K562 (cell line): ENCODE results near the gene TANGO6. TPM values are rescaled to one million over a fixed set of nuclear protein-coding genes. Genes with fewer than 3 reads are reported as not detected.

Experiments used
- ATAC-seq: fragments of 200-7000 bp; cut with Tn5 transposase; 3 replicates; pipeline ENCODE4 v1.9.1; 2020; ENCODE audit warnings: moderate library complexity
- BruUV-seq: library from RNA; stranded (reverse); fragments of 400-500 nt; replicated peaks from 2 replicates; lab custom pipeline; 2021; lab: Mats Ljungman, UMichigan
- CTCF ChIA-PET: fragments of 300-600 bp; formaldehyde crosslinking; extraction: SDS; loops from one replicate; lab custom pipeline; 2021; ENCODE audit warnings: low intra/inter-chr PET ratio; lab: Yijun Ruan, JAX
- POLR2A ChIA-PET: fragments of 300-600, 350-650 bp; sonication (Branson Sonifier 250); formaldehyde crosslinking; extraction: SDS; loops from one replicate; lab custom pipeline; 2021; ENCODE audit warnings: antibody characterized with exemption, inconsistent platforms; lab: Yijun Ruan, JAX
- DNase-seq, 4 experiments: peaks; one replicate each; pipeline versions ENCODE4 v3.0.0 to v3.0.0-alpha.2; 2011 to 2018; ENCODE audit warnings: low spot score in 3 of 4, mixed read lengths in 3 of 4; ENCODE audit errors: extremely low read depth in 1 of 4
- FAIRE-seq: peaks from 2 replicates; lab custom pipeline; 2011; peaks lifted over from hg19 to GRCh38; lab: Jason Lieb, UNC
- H2AFZ ChIP-seq: 2 replicates; pipeline ENCODE4 v1.6.0; 2011; ENCODE audit warnings: low read depth, low read length, control low read depth, inconsistent platforms
- H3K27ac ChIP-seq: fragments of 200-600 bp; 3 replicates; pipeline ENCODE4 v1.8.0; 2011; ENCODE audit warnings: low read depth, mild to moderate bottlenecking, control low read depth, inconsistent platforms, low read length, moderate library complexity, mixed read lengths; ENCODE audit errors: extremely low read depth
- H3K27me3 ChIP-seq, 2 experiments: fragments of 300-600 bp in 1 of 2; 2 replicates in 1 of 2; 3 replicates in 1 of 2; pipeline versions ENCODE4 v1.6.0 to v1.8.0; 2011; ENCODE audit warnings: inconsistent platforms in 2 of 2, low read length in 2 of 2, mild to moderate bottlenecking in 1 of 2, mixed read lengths in 1 of 2, moderate library complexity in 1 of 2; ENCODE audit not compliant: control insufficient read depth in 2 of 2, insufficient read depth in 2 of 2
- H3K36me3 ChIP-seq: fragments of 300-600 bp; 3 replicates; pipeline ENCODE4 v1.8.0; 2011; ENCODE audit warnings: mild to moderate bottlenecking, low read length, inconsistent platforms; ENCODE audit not compliant: control insufficient read depth, insufficient read depth
- H3K4me1 ChIP-seq, 2 experiments: fragments of 200-600 bp in 1 of 2; replicated peaks in 1 of 2; 2 replicates in 1 of 2; 3 replicates in 1 of 2; pipeline versions ENCODE4 v1.5.1 to v1.8.0; 2011; ENCODE audit warnings: inconsistent platforms in 2 of 2, low read length in 2 of 2, mild to moderate bottlenecking in 1 of 2, mixed read lengths in 1 of 2, moderate library complexity in 1 of 2; ENCODE audit not compliant: control insufficient read depth in 2 of 2, insufficient read depth in 2 of 2
- H3K4me2 ChIP-seq: 2 replicates; pipeline ENCODE4 v1.6.1; 2011; ENCODE audit warnings: low read length, control low read depth, inconsistent platforms, mixed read lengths; ENCODE audit not compliant: insufficient read depth
- H3K4me3 ChIP-seq: fragments of 200-600 bp; sonication (generic), shearing (Covaris generic); 2 replicates; pipeline ENCODE4 v1.5.1; 2016; ENCODE audit warnings: control low read depth, inconsistent platforms
- H3K79me2 ChIP-seq: fragments of 200-600 bp; 3 replicates; pipeline ENCODE4 v1.8.0; 2011; ENCODE audit warnings: low read length, inconsistent platforms; ENCODE audit not compliant: control insufficient read depth, insufficient read depth
- H3K9ac ChIP-seq, 2 experiments: 2 replicates each; pipeline versions ENCODE4 v1.6.0 to v1.6.1; 2011; ENCODE audit warnings: low read depth in 2 of 2, low read length in 2 of 2, control low read depth in 1 of 2, inconsistent platforms in 1 of 2, mild to moderate bottlenecking in 1 of 2, mixed read lengths in 1 of 2; ENCODE audit not compliant: insufficient read depth in 1 of 2
- H3K9me1 ChIP-seq: one replicate; pipeline ENCODE4 v1.6.0; 2011; ENCODE audit warnings: inconsistent platforms, mild to moderate bottlenecking, low read length, moderate library complexity; ENCODE audit not compliant: control insufficient read depth, insufficient read depth
- H3K9me3 ChIP-seq: replicated peaks from 2 replicates; pipeline ENCODE4 v1.5.1; 2011; ENCODE audit warnings: low read depth, low read length, inconsistent platforms; ENCODE audit not compliant: control insufficient read depth, insufficient read depth
- H4K20me1 ChIP-seq: replicated peaks from 2 replicates; pipeline ENCODE4 v1.6.1; 2011; ENCODE audit warnings: low read length, inconsistent platforms, mixed read lengths; ENCODE audit not compliant: control insufficient read depth, insufficient read depth
- ARID1B ChIP-seq: fragments of 450-650 bp; IDR thresholded peaks from 2 replicates; pipeline ENCODE4 v1.6.1; 2016; ENCODE audit warnings: antibody characterized with exemption, mild to moderate bottlenecking, inconsistent platforms
- ELF1 ChIP-seq: fragments of 200-800 bp; sonication (Bioruptor generic); IDR thresholded peaks from 2 replicates; pipeline ENCODE4 v1.6.1; 2016; ENCODE audit warnings: missing genetic modification characterization, missing compliant biosample characterization
- FOXK1 ChIP-seq: sonication (generic); formaldehyde crosslinking; IDR thresholded peaks from 2 replicates; pipeline ENCODE4 v1.8.0; 2022; ENCODE audit warnings: missing genetic modification reagents, mild to moderate bottlenecking, borderline replicate concordance
- HLTF ChIP-seq: fragments of 450-650 bp; IDR thresholded peaks from 2 replicates; pipeline ENCODE4 v1.6.1; 2016
- JUND ChIP-seq, 2 experiments: IDR thresholded peaks; 2 replicates in 1 of 2; 3 replicates in 1 of 2; pipeline ENCODE4 v1.6.1; 2011; ENCODE audit warnings: borderline replicate concordance in 2 of 2, low read depth in 2 of 2, low read length in 2 of 2, improper control_type of control experiment in 1 of 2, missing biosample characterization in 1 of 2, missing genetic modification characterization in 1 of 2, missing genetic modification reagents in 1 of 2
- KLF16 ChIP-seq: IDR thresholded peaks from 2 replicates; pipeline ENCODE4 v1.6.1; 2016; ENCODE audit warnings: antibody characterized with exemption
- MTA1 ChIP-seq: fragments of 450-650 bp; IDR thresholded peaks from 2 replicates; pipeline ENCODE4 v1.6.1; 2017; ENCODE audit warnings: borderline replicate concordance
- RAD21 ChIP-seq, 2 experiments: fragments of 250-450 bp in 1 of 2; fragments of 450-650 bp in 1 of 2; sonication (Bioruptor Pico) in 1 of 2; formaldehyde crosslinking in 1 of 2; IDR thresholded peaks in 1 of 2; conservative IDR thresholded peaks in 1 of 2; 2 replicates each; pipeline versions ENCODE4 v1.4.0 to v1.8.0; 2020 to 2022; ENCODE audit warnings: mild to moderate bottlenecking in 2 of 2, moderate library complexity in 1 of 2
- RBM15 ChIP-seq: fragments of 200-400 bp; formaldehyde crosslinking; IDR thresholded peaks from 2 replicates; pipeline ENCODE4 v1.6.1; 2018; ENCODE audit warnings: mild to moderate bottlenecking, low read length, moderate library complexity; ENCODE audit not compliant: insufficient read depth
- STAG1 ChIP-seq: sonication (generic); formaldehyde crosslinking; IDR thresholded peaks from 2 replicates; pipeline ENCODE4 v1.5.0; 2020; ENCODE audit warnings: missing genetic modification reagents, borderline replicate concordance
- U2AF2 ChIP-seq: fragments of 200-400 bp; formaldehyde crosslinking; optimal IDR thresholded peaks from 2 replicates; pipeline ENCODE3; 2017; ENCODE audit warnings: low read depth, mild to moderate bottlenecking, low read length
- ZNF282 ChIP-seq: sonication (generic); formaldehyde crosslinking; IDR thresholded peaks from 2 replicates; pipeline ENCODE4 v1.8.1; 2023; ENCODE audit warnings: missing genetic modification reagents
- in situ Hi-C: fragments of 300-500 bp; cut with MboI; formaldehyde crosslinking; loops from 4 replicates; pipeline ENCODE4 v1.15.0; 2018; ENCODE audit warnings: inconsistent platforms, mixed read lengths
- intact Hi-C: fragments of 100-400 bp; cut with micrococcal nuclease; formaldehyde crosslinking; loops from 2 replicates; pipeline ENCODE4 v1.14.2; 2022
- polyA plus RNA-seq, 8 experiments: library from polyadenylated mRNA; depleted of rRNA in 4 of 8; stranded (reverse) in 5 of 8; unstranded in 3 of 8; fragments of >200 nt; fragmentation: Nextera tagmentation in 2 of 8; fragmentation: Illumina TruSeq in 1 of 8; extraction: Ambion mirVana in 2 of 8; extraction: Trizol in 1 of 8; gene quantifications; 2 replicates each; pipeline versions ENCODE4 v1.2.1 to v1.2.3, GENCODE V29; 2011 to 2014; ENCODE audit warnings: inconsistent platforms in 1 of 8, missing spikeins in 1 of 8
- total RNA-seq, 7 experiments: library from RNA; depleted of rRNA in 6 of 7; stranded (reverse); fragments of >200 nt in 6 of 7; fragmentation: Illumina TruSeq in 2 of 7; extraction: Trizol in 2 of 7; gene quantifications; 2 replicates each; pipeline versions ENCODE4 v1.2.1 to v1.2.3, GENCODE V29; 2011 to 2021; ENCODE audit warnings: low replicate concordance in 1 of 7
- TF ChIP-seq, protein P1 (sequence below): fragments of 250-450 bp; sonication (Bioruptor Pico); IDR thresholded peaks from 2 replicates; pipeline ENCODE4 v1.8.0; 2021; ENCODE audit warnings: mild to moderate bottlenecking, moderate library complexity
- TF ChIP-seq, protein P2 (sequence below), 3 experiments: IDR thresholded peaks in 2 of 3; conservative IDR thresholded peaks in 1 of 3; 2 replicates each; pipeline ENCODE4 v1.5.1; 2011 to 2012; ENCODE audit warnings: low read length in 3 of 3, mild to moderate bottlenecking in 3 of 3, control low read depth in 2 of 3, improper control_type of control experiment in 1 of 3, inconsistent platforms in 1 of 3, low read depth in 1 of 3, mixed read lengths in 1 of 3, moderate library complexity in 1 of 3; ENCODE audit not compliant: insufficient read depth in 2 of 3

The TANGO6 gene
- total and polyA plus RNA-seq, 9 of the 15 experiments (the other 6 are each of a cell fraction or from before 2014, with no cell fraction given): 1.6 to 15.2 (median 9.6) TPM

DNA sequence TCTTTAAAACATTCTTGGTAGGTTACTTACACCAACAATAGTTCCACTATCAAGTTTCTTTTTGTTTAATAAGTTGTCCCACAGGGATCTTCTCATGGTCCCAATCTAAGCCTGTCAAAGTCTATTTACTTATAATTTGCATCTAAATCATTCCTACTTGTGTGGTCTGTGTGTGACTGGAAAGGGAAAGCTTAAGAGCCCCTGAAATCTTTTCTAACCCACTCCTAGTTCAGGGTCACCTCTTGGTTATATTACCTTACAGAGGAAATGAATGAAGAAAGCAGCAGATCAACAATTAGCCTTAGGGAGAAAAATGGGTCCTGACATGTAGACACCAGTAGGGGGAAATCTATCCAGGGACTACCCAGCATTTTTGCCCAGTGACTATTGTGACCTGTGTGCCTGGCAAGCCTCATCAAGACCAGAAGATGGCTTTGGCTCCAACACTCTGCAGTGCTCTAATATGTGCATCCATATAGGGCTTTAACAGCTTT lies 151.7 kb downstream of the TANGO6 start:
- TF ChIP-seq ELF1 (tag) (no peak), U2AF2 (no peak), HLTF (no peak), KLF16 (no peak), ZNF282 (CRISPR knock-in tag) (no peak), RAD21 (CRISPR knock-in tag; conservative IDR thresholded peaks at IDR 0.05 in 1 of 2, IDR thresholded peaks at IDR 0.05 in 1 of 2) (peak in 1 of 2 experiments; percentile 35; a peak in 1 of 4 replicates), MTA1 (no peak), STAG1 (CRISPR knock-in tag) (no peak), FOXK1 (CRISPR knock-in tag) (no peak), ARID1B (no peak), RBM15 (no peak), JUND (IDR thresholded peaks at IDR 0.05; ENCODE audit: borderline replicate concordance, low read depth, low read length) (no peak), JUND (tag; IDR thresholded peaks at IDR 0.05; ENCODE audit: borderline replicate concordance, low read depth, low read length) (no peak)
- TF ChIP-seq, protein P1, sequence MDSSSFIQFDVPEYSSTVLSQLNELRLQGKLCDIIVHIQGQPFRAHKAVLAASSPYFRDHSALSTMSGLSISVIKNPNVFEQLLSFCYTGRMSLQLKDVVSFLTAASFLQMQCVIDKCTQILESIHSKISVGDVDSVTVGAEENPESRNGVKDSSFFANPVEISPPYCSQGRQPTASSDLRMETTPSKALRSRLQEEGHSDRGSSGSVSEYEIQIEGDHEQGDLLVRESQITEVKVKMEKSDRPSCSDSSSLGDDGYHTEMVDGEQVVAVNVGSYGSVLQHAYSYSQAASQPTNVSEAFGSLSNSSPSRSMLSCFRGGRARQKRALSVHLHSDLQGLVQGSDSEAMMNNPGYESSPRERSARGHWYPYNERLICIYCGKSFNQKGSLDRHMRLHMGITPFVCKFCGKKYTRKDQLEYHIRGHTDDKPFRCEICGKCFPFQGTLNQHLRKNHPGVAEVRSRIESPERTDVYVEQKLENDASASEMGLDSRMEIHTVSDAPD (CRISPR knock-in tag): no peak
- TF ChIP-seq, protein P2, sequence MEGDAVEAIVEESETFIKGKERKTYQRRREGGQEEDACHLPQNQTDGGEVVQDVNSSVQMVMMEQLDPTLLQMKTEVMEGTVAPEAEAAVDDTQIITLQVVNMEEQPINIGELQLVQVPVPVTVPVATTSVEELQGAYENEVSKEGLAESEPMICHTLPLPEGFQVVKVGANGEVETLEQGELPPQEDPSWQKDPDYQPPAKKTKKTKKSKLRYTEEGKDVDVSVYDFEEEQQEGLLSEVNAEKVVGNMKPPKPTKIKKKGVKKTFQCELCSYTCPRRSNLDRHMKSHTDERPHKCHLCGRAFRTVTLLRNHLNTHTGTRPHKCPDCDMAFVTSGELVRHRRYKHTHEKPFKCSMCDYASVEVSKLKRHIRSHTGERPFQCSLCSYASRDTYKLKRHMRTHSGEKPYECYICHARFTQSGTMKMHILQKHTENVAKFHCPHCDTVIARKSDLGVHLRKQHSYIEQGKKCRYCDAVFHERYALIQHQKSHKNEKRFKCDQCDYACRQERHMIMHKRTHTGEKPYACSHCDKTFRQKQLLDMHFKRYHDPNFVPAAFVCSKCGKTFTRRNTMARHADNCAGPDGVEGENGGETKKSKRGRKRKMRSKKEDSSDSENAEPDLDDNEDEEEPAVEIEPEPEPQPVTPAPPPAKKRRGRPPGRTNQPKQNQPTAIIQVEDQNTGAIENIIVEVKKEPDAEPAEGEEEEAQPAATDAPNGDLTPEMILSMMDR (IDR thresholded peaks at IDR 0.05 in 2 of 3, conservative IDR thresholded peaks at IDR 0.05 in 1 of 3; ENCODE audit: insufficient read depth in 2 of 3, low read depth in 1 of 3, low read length in 3 of 3): peak; percentile 43 to 61 (median 47); a peak in 5 of 6 replicates
- ATAC-seq: peak; percentile 83
- H3K27me3 ChIP-seq: no peaks in the 10 kb centered on the region
- H3K36me3 ChIP-seq: no peaks in the 10 kb centered on the region
- POLR2A ChIA-PET: no interaction called here
- CTCF ChIA-PET: no interaction called here
- H3K27ac ChIP-seq: no peak overlapping the region
- no peaks in the 10 kb centered on the region for H3K9me1 ChIP-seq
- peak in 1 of 4 experiments; percentile 39 for DNase-seq
- intact Hi-C loops (no loop called here), in situ Hi-C loops (no loop called here)
- no peaks in the 10 kb centered on the region for H3K9me3 ChIP-seq
- no TSS peak for BruUV-seq
- H3K4me3 ChIP-seq: no peak overlapping the region
- H3K4me2 ChIP-seq: no peak overlapping the region
- H3K79me2 ChIP-seq: no peaks in the 10 kb centered on the region
- FAIRE-seq: no peak
- H2AFZ ChIP-seq: no peak overlapping the region
- no peaks in the 10 kb centered on the region for H4K20me1 ChIP-seq
- H3K9ac ChIP-seq: no peak overlapping the region
- no peaks in the 10 kb centered on the region; a peak in 1 of 5 replicates for H3K4me1 ChIP-seq
